ENCODE results near the gene FLG.

Gene FLG

GRCh38 chr1:152325111-152325510 is at the start of gene FLG:
Gene FLG, minus strand, starts transcription at chr1:152325239. Its CDS starts 9,783 bp downstream, at chr1:152315456.
- H3K36me3 ChIP-seq, result no peaks in the 10 kb centered on the region
- H3K27ac ChIP-seq, result no peak within 1 kb of the TSS
- TF ChIP-seq CTCF (IDR thresholded peaks at IDR 0.05), result no peak
- peaks cover 12% of the 10 kb centered on the region for H3K27me3 ChIP-seq
- no peaks in the 10 kb centered on the region for H3K4me1 ChIP-seq (ENCODE audit: control insufficient read depth in 1 of 2, insufficient read depth in 1 of 2, low read depth in 1 of 2, low read length in 1 of 2)
- no peaks in the 10 kb centered on the region for H3K9me3 ChIP-seq
- H3K4me3 ChIP-seq (ENCODE audit: low read depth in 1 of 2, low read length in 1 of 2), result no peak within 1 kb of the TSS

GRCh38 chr1:152374451-152374850 is 49.4 kb upstream of the FLG start:
- Histone ChIP-seq H3K9me3 (no peaks in the 10 kb centered on the region), H3K36me3 (no peaks in the 10 kb centered on the region), H3K27ac (no peak overlapping the region), H3K4me1 (ENCODE audit: control insufficient read depth in 1 of 2, insufficient read depth in 1 of 2, low read depth in 1 of 2, low read length in 1 of 2) (no peaks in the 10 kb centered on the region), H3K27me3 (peaks cover 18% of the 10 kb centered on the region), H3K4me3 (ENCODE audit: low read depth in 1 of 2, low read length in 1 of 2) (no peak overlapping the region)
- no peak for TF ChIP-seq CTCF (IDR thresholded peaks at IDR 0.05)

- H3K27me3 ChIP-seq, result peaks cover 18% of the 10 kb centered on the region
- H3K27ac ChIP-seq, result no peak overlapping the region
- no peak overlapping the region for H3K4me3 ChIP-seq (ENCODE audit: low read depth in 1 of 2, low read length in 1 of 2)
- no peaks in the 10 kb centered on the region for H3K36me3 ChIP-seq
- no peak for TF ChIP-seq CTCF (IDR thresholded peaks at IDR 0.05)
- H3K9me3 ChIP-seq, result no peaks in the 10 kb centered on the region
- H3K4me1 ChIP-seq (ENCODE audit: control insufficient read depth in 1 of 2, insufficient read depth in 1 of 2, low read depth in 1 of 2, low read length in 1 of 2), result no peaks in the 10 kb centered on the region
Measured at GRCh38 chr1:152372672-152373071, 47.6 kb upstream of the FLG start.

- Histone ChIP-seq H3K27me3 (peaks cover under 1% of the 10 kb centered on the region), H3K4me1 (ENCODE audit: control insufficient read depth in 1 of 2, insufficient read depth in 1 of 2, low read depth in 1 of 2, low read length in 1 of 2) (no peaks in the 10 kb centered on the region), H3K4me3 (ENCODE audit: low read depth in 1 of 2, low read length in 1 of 2) (no peak overlapping the region), H3K9me3 (no peaks in the 10 kb centered on the region), H3K27ac (no peak overlapping the region), H3K36me3 (no peaks in the 10 kb centered on the region)
- no peak for TF ChIP-seq CTCF (IDR thresholded peaks at IDR 0.05)
Measured at GRCh38 chr1:152367436-152367835, 42.4 kb upstream of the FLG start.

GRCh38 chr1:152359906-152360305 is 34.9 kb upstream of the FLG start, which contains the start of gene FLG2:
Gene FLG2, minus strand, starts transcription at chr1:152360006. Its CDS starts 1,122 bp downstream, at chr1:152358884.
- no peak within 1 kb of the TSS for H3K27ac ChIP-seq
- no peaks in the 10 kb centered on the region for H3K36me3 ChIP-seq
- H3K27me3 ChIP-seq, result peaks cover 4% of the 10 kb centered on the region
- H3K9me3 ChIP-seq, result no peaks in the 10 kb centered on the region
- no peak within 1 kb of the TSS for H3K4me3 ChIP-seq (ENCODE audit: low read depth in 1 of 2, low read length in 1 of 2)
- no peaks in the 10 kb centered on the region for H3K4me1 ChIP-seq (ENCODE audit: control insufficient read depth in 1 of 2, insufficient read depth in 1 of 2, low read depth in 1 of 2, low read length in 1 of 2)
- TF ChIP-seq CTCF (IDR thresholded peaks at IDR 0.05), result no peak

- no peaks in the 10 kb centered on the region for H3K9me3 ChIP-seq
- no peak overlapping the region for H3K4me3 ChIP-seq (ENCODE audit: low read depth in 1 of 2, low read length in 1 of 2)
- H3K27me3 ChIP-seq, result peaks cover 4% of the 10 kb centered on the region
- H3K27ac ChIP-seq, result no peak overlapping the region
- TF ChIP-seq CTCF (IDR thresholded peaks at IDR 0.05), result no peak
- no peaks in the 10 kb centered on the region for H3K36me3 ChIP-seq
- H3K4me1 ChIP-seq (ENCODE audit: control insufficient read depth in 1 of 2, insufficient read depth in 1 of 2, low read depth in 1 of 2, low read length in 1 of 2), result no peaks in the 10 kb centered on the region
Measured at GRCh38 chr1:152356736-152357135, 31.7 kb upstream of the FLG start.
